Karpas-422 (cell line): ENCODE data around the gene BZW2. TPM values are rescaled to one million over a fixed set of nuclear protein-coding genes. Genes with fewer than 3 reads are reported as not detected.
"Not testable (repeated sequence)": the region's sequence is repeated elsewhere in the genome, so short reads cannot be mapped to it uniquely, and the experiment has no call there.

Experiments
- DNase-seq: peaks from one replicate; pipeline ENCODE4 v3.0.0-alpha.2; 2015
- H2AFZ ChIP-seq: fragments of 200-600 bp; sonication (generic); 2 replicates; pipeline ENCODE4 v1.6.1; 2014; ENCODE audit warnings: antibody characterized with exemption, low read length, mixed read lengths
- H3K27ac ChIP-seq: fragments of 200-600 bp; sonication (generic); 2 replicates; pipeline ENCODE4 v1.5.1; 2014; ENCODE audit warnings: mild to moderate bottlenecking, low read length, moderate library complexity
- H3K27me3 ChIP-seq: fragments of 200-600 bp; sonication (generic); 2 replicates; pipeline ENCODE4 v1.6.1; 2014; ENCODE audit warnings: low read length, mixed read lengths
- H3K36me3 ChIP-seq: fragments of 200-600 bp; sonication (generic); 2 replicates; pipeline ENCODE4 v1.6.1; 2014; ENCODE audit warnings: low read length, mixed read lengths; ENCODE audit not compliant: insufficient read depth
- H3K4me1 ChIP-seq: fragments of 200-600 bp; sonication (generic); 2 replicates; pipeline ENCODE4 v1.6.1; 2014; ENCODE audit warnings: mild to moderate bottlenecking, low read length, mixed read lengths
- H3K4me2 ChIP-seq: fragments of 200-600 bp; sonication (generic); 2 replicates; pipeline ENCODE4 v1.6.1; 2014; ENCODE audit warnings: low read length, low read depth, mild to moderate bottlenecking; ENCODE audit not compliant: poor library complexity, severe bottlenecking
- H3K4me3 ChIP-seq: fragments of 200-600 bp; sonication (generic); 2 replicates; pipeline ENCODE4 v1.5.1; 2014; ENCODE audit warnings: mild to moderate bottlenecking, antibody characterized with exemption, low read length, mixed read lengths
- H3K79me2 ChIP-seq: fragments of 200-600 bp; sonication (generic); 2 replicates; pipeline ENCODE4 v1.6.1; 2014; ENCODE audit warnings: mild to moderate bottlenecking, low read length, mixed read lengths
- H3K9ac ChIP-seq: fragments of 200-600 bp; sonication (generic); 2 replicates; pipeline ENCODE4 v1.6.0; 2014; ENCODE audit warnings: low read length
- H3K9me2 ChIP-seq: fragments of 200-600 bp; sonication (generic), shearing (Covaris generic); replicated peaks from 2 replicates; pipeline ENCODE4 v1.6.0; 2014; ENCODE audit warnings: mild to moderate bottlenecking, low read length, moderate library complexity; ENCODE audit not compliant: insufficient read depth
- H3K9me3 ChIP-seq: fragments of 300-700, 200-600 bp; sonication (generic); 2 replicates; pipeline ENCODE4 v1.6.1; 2014; ENCODE audit warnings: low read length, mixed read lengths
- H4K20me1 ChIP-seq: fragments of 200-600 bp; sonication (generic); 2 replicates; pipeline ENCODE4 v1.6.1; 2014; ENCODE audit warnings: mild to moderate bottlenecking, antibody characterized with exemption, low read length, low read depth; ENCODE audit not compliant: insufficient read depth
- total RNA-seq: library from RNA; depleted of rRNA; stranded (reverse); fragments of >200 nt; shearing (Covaris generic); gene quantifications from 2 replicates; pipeline ENCODE4 v1.2.3, GENCODE V29; 2014; ENCODE audit warnings: low replicate concordance

The BZW2 gene
- total RNA-seq, 1 experiment from 2014 or later: 122 TPM

DNA sequence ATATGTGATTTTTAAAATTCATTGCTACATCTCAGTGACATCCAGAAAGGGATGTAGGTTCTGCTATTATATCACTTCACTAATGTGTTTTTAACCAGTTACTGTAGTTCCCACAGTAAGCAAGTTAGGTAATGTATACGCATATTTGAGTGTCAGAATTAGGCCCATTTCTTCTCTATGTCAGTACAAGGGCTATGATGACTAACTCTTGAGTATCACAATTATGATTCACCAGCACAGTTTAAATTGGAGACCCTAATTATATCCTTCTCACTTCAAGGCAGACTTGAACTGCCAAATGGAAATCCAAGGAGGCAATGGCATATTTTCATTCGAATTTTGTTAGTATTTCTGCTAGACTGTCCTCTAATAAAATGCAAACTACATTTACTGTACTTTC, 23.6 kb downstream of the BZW2 start:
- Histone ChIP-seq H3K27ac (no peak overlapping the region), H3K4me2 (no peak overlapping the region), H4K20me1 (peaks cover 15% of the 10 kb centered on the region; the same call in 1 of the 2 replicates), H3K36me3 (peaks cover 62% of the 10 kb centered on the region), H3K27me3 (no peaks in the 10 kb centered on the region), H2AFZ (no peak overlapping the region), H3K9me2 (no peaks in the 10 kb centered on the region), H3K4me1 (no peaks in the 10 kb centered on the region), H3K9ac (no peak overlapping the region), H3K79me2 (peaks cover 95% of the 10 kb centered on the region), H3K4me3 (no peak overlapping the region), H3K9me3 (no peaks in the 10 kb centered on the region)
- no peak for DNase-seq

- Histone ChIP-seq H4K20me1 (peaks cover 15% of the 10 kb centered on the region; the same call in 1 of the 2 replicates), H3K79me2 (peaks cover 93% of the 10 kb centered on the region), H3K4me1 (no peaks in the 10 kb centered on the region), H3K9me3 (no peaks in the 10 kb centered on the region), H3K9ac (no peak overlapping the region), H3K4me3 (no peak overlapping the region), H3K27me3 (no peaks in the 10 kb centered on the region), H3K36me3 (peaks cover 64% of the 10 kb centered on the region), H3K4me2 (no peak overlapping the region), H3K9me2 (no peaks in the 10 kb centered on the region), H3K27ac (no peak overlapping the region), H2AFZ (no peak overlapping the region)
- DNase-seq: no peak
Measured at GRCh38 chr7:16670021-16670420, 24.0 kb downstream of the BZW2 start.

- H3K27me3 ChIP-seq: no peaks in the 10 kb centered on the region
- H4K20me1 ChIP-seq: peaks cover 15% of the 10 kb centered on the region; the same call in 1 of the 2 replicates
- DNase-seq: no peak
- H3K9me3 ChIP-seq: no peaks in the 10 kb centered on the region
- no peak overlapping the region for H3K9ac ChIP-seq
- no peak overlapping the region for H3K4me2 ChIP-seq
- H3K4me1 ChIP-seq: no peaks in the 10 kb centered on the region
- H2AFZ ChIP-seq: no peak overlapping the region
- peaks cover 93% of the 10 kb centered on the region for H3K79me2 ChIP-seq
- peaks cover 68% of the 10 kb centered on the region for H3K36me3 ChIP-seq
- H3K9me2 ChIP-seq: no peaks in the 10 kb centered on the region
- H3K4me3 ChIP-seq: no peak overlapping the region
- H3K27ac ChIP-seq: no peak overlapping the region
Measured at GRCh38 chr7:16670731-16671344, 24.9 kb downstream of the BZW2 start.

DNA sequence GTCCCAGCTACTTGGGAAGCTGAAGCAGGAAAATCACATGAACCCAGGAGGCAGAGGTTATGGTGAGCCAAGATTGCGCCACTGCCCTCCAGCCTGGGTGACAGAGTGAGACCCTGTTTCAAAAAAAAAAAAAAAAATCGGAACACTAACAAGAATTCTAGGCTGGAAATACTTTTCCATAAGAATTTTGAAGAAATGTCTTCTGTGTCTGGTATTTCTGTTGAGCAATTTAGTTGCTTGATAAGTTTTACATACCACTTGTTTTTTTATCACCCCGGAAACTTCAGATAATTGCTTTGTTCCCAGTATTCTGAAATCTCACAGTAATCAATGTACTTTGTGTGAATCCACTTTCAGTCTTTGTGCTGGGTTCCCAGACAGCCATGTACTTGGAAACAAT, 25.8 kb downstream of the BZW2 start:
- no peaks in the 10 kb centered on the region for H3K4me1 ChIP-seq
- no peaks in the 10 kb centered on the region for H3K27me3 ChIP-seq
- peaks cover 94% of the 10 kb centered on the region for H3K79me2 ChIP-seq
- no peak overlapping the region for H3K27ac ChIP-seq
- no peak for DNase-seq
- no peak overlapping the region for H2AFZ ChIP-seq
- no peak overlapping the region for H3K4me3 ChIP-seq
- H3K9me3 ChIP-seq: no peaks in the 10 kb centered on the region
- peaks cover 17% of the 10 kb centered on the region; the same call in 1 of the 2 replicates for H4K20me1 ChIP-seq
- no peak overlapping the region for H3K4me2 ChIP-seq
- no peaks in the 10 kb centered on the region for H3K9me2 ChIP-seq
- peaks cover 75% of the 10 kb centered on the region for H3K36me3 ChIP-seq
- no peak overlapping the region for H3K9ac ChIP-seq

- no peaks in the 10 kb centered on the region for H3K4me1 ChIP-seq
- H3K36me3 ChIP-seq: peaks cover 69% of the 10 kb centered on the region
- peaks cover 85% of the 10 kb centered on the region for H3K79me2 ChIP-seq
- H3K4me3 ChIP-seq: no peak overlapping the region
- no peak overlapping the region for H3K4me2 ChIP-seq
- H3K9ac ChIP-seq: no peak overlapping the region
- no peak for DNase-seq
- H3K9me3 ChIP-seq: no peaks in the 10 kb centered on the region
- H3K27ac ChIP-seq: no peak overlapping the region
- no peaks in the 10 kb centered on the region for H3K9me2 ChIP-seq
- H3K27me3 ChIP-seq: no peaks in the 10 kb centered on the region
- no peak overlapping the region for H2AFZ ChIP-seq
- peaks cover 13% of the 10 kb centered on the region; the same call in 1 of the 2 replicates for H4K20me1 ChIP-seq
Measured at GRCh38 chr7:16675277-16675676, 29.3 kb downstream of the BZW2 start.

DNA sequence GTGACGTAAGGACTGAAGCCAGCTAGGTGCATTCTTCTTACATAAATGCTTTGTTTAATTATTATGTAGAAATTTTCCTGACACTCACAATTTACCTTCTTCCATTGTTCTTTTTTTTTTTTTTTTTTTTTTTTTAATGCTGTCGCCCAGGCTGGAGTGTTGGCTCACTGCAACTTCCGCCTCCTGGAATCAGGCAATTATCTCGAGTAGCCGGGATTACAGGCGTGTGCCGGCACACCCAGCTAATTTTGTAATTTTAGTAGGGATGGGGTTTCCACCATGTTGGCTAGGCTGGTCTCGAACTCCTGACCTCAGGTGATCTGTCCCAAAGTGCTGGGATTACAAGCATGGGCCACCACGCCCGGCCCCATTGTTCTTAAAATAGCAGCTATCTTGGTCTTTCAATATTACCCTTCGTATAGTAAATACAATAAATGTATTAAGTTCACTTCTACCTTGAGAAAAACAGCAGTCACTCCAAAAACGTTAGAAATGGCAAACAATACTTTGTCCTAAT, 32.1 kb downstream of the BZW2 start:
- DNase-seq: no peak
- H3K9me2 ChIP-seq: no peaks in the 10 kb centered on the region

DNA sequence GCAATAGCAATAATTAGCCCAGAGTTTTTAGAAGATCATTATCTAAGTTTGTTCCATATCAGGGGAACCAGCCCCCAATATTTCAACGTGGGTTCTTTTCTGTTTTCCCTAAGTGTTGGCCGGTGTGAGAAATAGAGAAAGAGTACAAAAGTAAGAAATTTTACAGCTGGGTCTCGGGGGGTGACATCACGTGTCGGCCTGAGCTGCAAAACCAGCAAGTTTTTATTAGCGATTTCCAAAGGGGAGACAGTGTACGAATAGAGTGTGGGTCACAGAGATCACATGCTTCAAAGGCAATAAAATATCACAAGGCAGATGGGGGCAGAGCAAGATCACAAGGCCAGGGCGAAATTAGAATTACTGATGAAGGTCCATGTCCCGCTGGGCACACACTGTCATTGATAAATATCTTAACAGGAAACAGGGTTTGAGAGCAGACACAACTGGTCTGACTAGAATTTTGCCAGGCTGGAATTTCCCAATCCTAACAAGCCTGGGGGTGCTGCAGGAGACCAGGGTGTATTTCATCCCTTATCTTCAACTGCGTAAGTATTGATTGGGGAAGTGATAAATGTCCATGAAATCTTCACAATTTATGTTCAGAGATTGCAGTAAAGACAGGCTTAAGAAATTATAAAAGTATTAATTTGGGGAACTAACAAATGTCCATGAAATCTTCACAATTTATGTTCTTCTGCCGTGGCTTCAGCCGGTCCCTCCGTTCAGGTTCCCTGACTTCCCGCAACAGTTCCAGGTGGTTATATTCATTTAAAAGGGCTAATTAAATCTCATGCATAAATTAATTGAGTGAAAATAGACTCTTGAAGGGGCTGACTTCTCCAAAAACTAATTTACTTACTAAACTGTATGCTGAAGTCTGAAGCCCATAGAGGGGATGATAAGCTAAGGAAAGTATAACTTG, 32.9 kb downstream of the BZW2 start:
- DNase-seq, H3K27ac ChIP-seq, H3K9ac ChIP-seq, H4K20me1 ChIP-seq, H3K4me3 ChIP-seq, H2AFZ ChIP-seq, H3K9me3 ChIP-seq, H3K4me1 ChIP-seq, H3K27me3 ChIP-seq, H3K9me2 ChIP-seq, H3K4me2 ChIP-seq: not testable (repeated sequence)
- Histone ChIP-seq H3K36me3 (peaks cover 66% of the 10 kb centered on the region), H3K79me2 (peaks cover 67% of the 10 kb centered on the region)

More for the DNA sequence above, 32.1 kb downstream of the BZW2 start:
- Histone ChIP-seq H3K27ac (no peak overlapping the region), H3K4me1 (no peaks in the 10 kb centered on the region), H3K4me3 (no peak overlapping the region), H2AFZ (no peak overlapping the region), H3K9me3 (no peaks in the 10 kb centered on the region), H3K36me3 (peaks cover 59% of the 10 kb centered on the region), H3K79me2 (peaks cover 65% of the 10 kb centered on the region), H3K4me2 (no peak overlapping the region), H3K27me3 (no peaks in the 10 kb centered on the region), H4K20me1 (0 out of 2 replicates have a peak, but pooled peaks cover 3% of the 10 kb centered on the region), H3K9ac (no peak overlapping the region)

DNA sequence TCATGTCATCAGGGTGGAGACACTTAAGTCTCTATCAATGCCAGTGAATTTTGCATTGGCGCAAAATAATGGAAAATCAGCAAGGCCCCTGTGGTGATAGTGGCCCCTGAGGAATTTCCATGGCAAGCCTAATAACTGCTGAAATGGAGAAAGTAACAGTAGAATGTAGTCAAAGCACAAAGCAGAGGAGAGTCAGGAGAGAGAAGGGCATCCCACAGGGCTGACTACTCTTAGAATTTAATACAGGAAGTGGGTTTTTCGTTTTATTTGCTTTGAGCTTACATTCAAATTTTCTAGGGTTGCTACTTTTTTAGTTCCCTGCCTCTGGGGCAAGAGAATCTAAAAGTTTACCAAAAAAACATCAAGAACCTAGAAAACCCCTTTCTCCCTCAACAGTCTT, 39.0 kb downstream of the BZW2 start:
- DNase-seq: no peak
- Histone ChIP-seq H3K9me2 (no peaks in the 10 kb centered on the region), H4K20me1 (no peaks in the 10 kb centered on the region), H3K27ac (no peak overlapping the region), H3K9ac (no peak overlapping the region), H3K4me3 (no peak overlapping the region), H3K36me3 (peaks cover 70% of the 10 kb centered on the region), H3K4me1 (peaks cover 13% of the 10 kb centered on the region), H3K4me2 (no peak overlapping the region), H3K79me2 (peaks cover 46% of the 10 kb centered on the region), H3K9me3 (no peaks in the 10 kb centered on the region), H3K27me3 (no peaks in the 10 kb centered on the region), H2AFZ (no peak overlapping the region)
